GM19023 (cell line): ENCODE results near the gene HOMER1.
A peak's percentile ranks its signal among the peaks of the same experiment; 100 is the strongest.
"Not testable (repeated sequence)": the region's sequence is repeated elsewhere in the genome, so short reads cannot be mapped to it uniquely, and the experiment has no call there.

Experiments used
- ATAC-seq: cut with Tn5 transposase; IDR thresholded peaks from one replicate; pipeline ENCODE4 v1.9.1; 2021; ENCODE audit warnings: mild to moderate bottlenecking, moderate library complexity; ENCODE audit not compliant: unreplicated experiment

The HOMER1 gene

GRCh38 chr5:79423296-79423695 lies 90.6 kb downstream of the HOMER1 start:
- ATAC-seq, result no peak

- no peak for ATAC-seq
Measured at GRCh38 chr5:79420248-79420647, 93.7 kb downstream of the HOMER1 start.

- no peak for ATAC-seq
Measured at GRCh38 chr5:79418276-79418675, 95.7 kb downstream of the HOMER1 start.

GRCh38 chr5:79417495-79417894 lies 96.4 kb downstream of the HOMER1 start:
- no peak for ATAC-seq

GRCh38 chr5:79416499-79416898 lies 97.4 kb downstream of the HOMER1 start:
- peak; percentile 87 for ATAC-seq

- no peak for ATAC-seq
Measured at GRCh38 chr5:79413112-79413511, 100.8 kb downstream of the HOMER1 start.

- no peak for ATAC-seq
Measured at GRCh38 chr5:79408028-79408427, 105.9 kb downstream of the HOMER1 start.

- no peak for ATAC-seq
Measured at GRCh38 chr5:79407591-79407990, 106.3 kb downstream of the HOMER1 start.

GRCh38 chr5:79401216-79401615 lies 112.7 kb downstream of the HOMER1 start:
- no peak for ATAC-seq

GRCh38 chr5:79399046-79399445 lies 114.9 kb downstream of the HOMER1 start:
- ATAC-seq, result no peak

- ATAC-seq, result no peak
Measured at GRCh38 chr5:79397080-79397479, 116.9 kb downstream of the HOMER1 start.

GRCh38 chr5:79396265-79396664 lies 117.7 kb downstream of the HOMER1 start:
- no peak for ATAC-seq

- no peak for ATAC-seq
Measured at GRCh38 chr5:79395296-79395695, 118.6 kb downstream of the HOMER1 start.

- no peak for ATAC-seq
Measured at GRCh38 chr5:79392776-79393175, 121.2 kb downstream of the HOMER1 start.

- no peak for ATAC-seq
Measured at GRCh38 chr5:79386679-79387078, 127.3 kb downstream of the HOMER1 start.

- not testable (repeated sequence) for ATAC-seq
Measured at GRCh38 chr5:79385126-79385525, 128.8 kb downstream of the HOMER1 start.

- ATAC-seq, result no peak
Measured at GRCh38 chr5:79378510-79379186, 135.3 kb downstream of the HOMER1 start.

GRCh38 chr5:79357398-79357797 lies 156.5 kb downstream of the HOMER1 start:
- no peak for ATAC-seq

- no peak for ATAC-seq
Measured at GRCh38 chr5:79349881-79350280, 164.1 kb downstream of the HOMER1 start.

- no peak for ATAC-seq
Measured at GRCh38 chr5:79349047-79349446, 164.9 kb downstream of the HOMER1 start.

GRCh38 chr5:79346420-79346824 lies 167.5 kb downstream of the HOMER1 start:
- ATAC-seq, result no peak

- no peak for ATAC-seq
Measured at GRCh38 chr5:79333852-79334557, 179.9 kb downstream of the HOMER1 start.

GRCh38 chr5:79330071-79330470 lies 183.9 kb downstream of the HOMER1 start:
- ATAC-seq, result no peak
